Nucleus accumbens (tissue), 56 donors: ENCODE results near the gene RNF144B.
"Not testable (repeated sequence)": the region's sequence is repeated elsewhere in the genome, so short reads cannot be mapped to it uniquely, and the experiment has no call there.

ENCODE experiments used
- DNase-seq, 56 donors: peaks; one replicate each; lab custom pipeline; 2025; lab: John Stamatoyannopoulos, UW

RNF144B gene

GRCh38 chr6:18404965-18405364 lies 17.8 kb downstream of the RNF144B start:
- DNase-seq: not testable (repeated sequence)

DNA sequence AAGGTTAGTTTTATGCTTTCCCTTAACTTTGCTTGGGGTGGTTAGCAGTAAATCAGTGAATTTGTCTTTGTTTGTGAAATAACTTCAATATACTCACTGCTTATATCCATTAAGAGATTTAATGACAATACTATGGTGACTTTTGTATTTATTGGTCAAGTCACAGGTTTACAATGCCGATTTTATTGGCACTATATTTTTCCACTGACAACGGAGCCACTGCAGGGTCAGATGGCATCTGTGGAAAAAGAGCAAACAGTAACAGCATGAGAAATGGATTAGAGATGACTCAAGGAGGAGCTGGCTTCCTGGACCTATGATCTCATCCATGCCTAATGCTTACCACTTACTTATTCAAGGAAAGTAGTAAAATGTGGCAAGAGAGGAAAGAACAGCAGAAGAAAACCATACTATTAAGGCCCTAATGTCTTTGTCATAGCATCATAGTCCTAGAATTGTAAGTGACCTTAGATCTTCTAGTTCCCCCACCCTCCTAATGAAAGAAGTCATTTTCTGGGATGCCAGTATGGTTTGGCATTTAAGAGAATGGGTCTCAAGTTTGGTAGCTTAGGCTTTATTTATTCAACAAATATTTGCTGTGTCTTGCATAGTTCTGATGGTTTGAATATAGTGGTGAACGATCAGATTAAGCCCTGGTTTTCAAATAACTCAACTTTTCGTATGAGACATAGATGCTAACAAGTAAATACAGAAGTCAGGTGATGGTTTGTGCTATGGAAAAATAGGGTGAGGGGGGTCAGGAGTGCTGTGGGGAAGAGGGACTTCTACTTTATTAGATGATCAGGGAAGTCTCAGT lies 18.5 kb downstream of the RNF144B start:
- no peak for DNase-seq

GRCh38 chr6:18406955-18407749 lies 20.0 kb downstream of the RNF144B start:
- no peak for DNase-seq

DNA sequence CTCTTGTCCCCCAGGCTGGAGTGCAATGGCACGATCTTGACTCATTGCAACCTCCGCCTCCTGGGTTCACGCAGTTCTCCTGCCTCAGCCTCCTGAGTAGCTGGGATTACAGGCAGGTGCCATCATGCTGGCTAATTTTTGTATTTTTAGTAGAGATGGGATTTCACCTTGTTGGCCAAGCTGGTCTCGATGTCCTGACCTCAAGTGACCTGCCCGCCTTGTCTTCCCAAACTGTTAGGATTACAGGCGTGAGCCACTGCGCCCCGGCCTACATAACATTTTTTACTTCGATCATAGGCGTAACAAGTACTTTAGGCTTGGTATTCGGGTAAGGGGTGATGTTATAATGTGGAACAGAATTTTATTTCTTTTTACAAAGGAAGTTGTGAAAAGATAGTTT lies 22.5 kb downstream of the RNF144B start:
- DNase-seq: not testable (repeated sequence)

DNA sequence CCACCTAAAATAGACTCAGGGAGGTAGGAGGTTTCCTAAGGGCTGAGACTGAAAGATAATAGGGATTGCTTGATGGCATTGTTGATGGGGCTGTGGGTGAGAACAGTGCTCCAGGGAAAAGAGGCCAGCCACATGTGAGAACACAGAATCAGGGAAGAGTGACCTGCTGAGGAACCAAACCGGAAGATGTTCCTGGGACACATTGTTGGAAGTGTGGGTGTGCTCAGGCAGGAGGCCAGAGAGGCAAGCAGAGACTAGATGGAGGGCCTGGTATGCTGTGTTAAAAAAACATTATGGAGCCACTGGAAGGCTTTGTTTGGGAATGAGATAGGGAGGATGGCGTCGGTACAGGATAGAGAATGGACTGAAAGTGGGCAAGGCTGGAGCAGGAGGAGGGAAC lies 23.3 kb downstream of the RNF144B start:
- DNase-seq: no peak

GRCh38 chr6:18412068-18412467 lies 24.9 kb downstream of the RNF144B start:
- DNase-seq: no peak

GRCh38 chr6:18412644-18413043 lies 25.5 kb downstream of the RNF144B start:
- no peak for DNase-seq

- no peak for DNase-seq
Observed at GRCh38 chr6:18413381-18413780, 26.2 kb downstream of the RNF144B start.

GRCh38 chr6:18414116-18414515 lies 27.0 kb downstream of the RNF144B start:
- DNase-seq: no peak

DNA sequence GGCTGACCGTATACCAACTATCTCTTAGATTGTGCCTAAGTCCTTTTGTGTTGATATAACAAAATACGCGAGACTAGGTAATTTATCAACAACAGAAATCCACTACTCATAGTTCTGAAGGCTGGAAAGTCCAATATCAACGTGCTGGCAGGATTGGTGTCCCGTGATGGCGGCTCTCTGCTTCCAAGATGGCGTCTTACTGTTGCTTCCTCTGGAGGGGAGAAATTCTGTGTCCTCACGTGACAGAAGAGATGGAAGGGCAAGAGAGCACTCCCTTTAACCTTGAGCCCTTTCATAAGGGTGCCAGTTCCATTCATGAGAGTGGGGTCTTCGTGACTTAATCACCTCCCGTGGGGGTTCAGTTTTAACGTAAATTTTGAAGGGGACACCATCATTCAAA lies 28.1 kb downstream of the RNF144B start:
- no peak for DNase-seq

- no peak for DNase-seq
Observed at GRCh38 chr6:18415671-18416340, 28.7 kb downstream of the RNF144B start.

- no peak for DNase-seq
Observed at GRCh38 chr6:18416341-18416679, 29.2 kb downstream of the RNF144B start.

- no peak for DNase-seq
Observed at GRCh38 chr6:18420328-18420727, 33.2 kb downstream of the RNF144B start.

DNA sequence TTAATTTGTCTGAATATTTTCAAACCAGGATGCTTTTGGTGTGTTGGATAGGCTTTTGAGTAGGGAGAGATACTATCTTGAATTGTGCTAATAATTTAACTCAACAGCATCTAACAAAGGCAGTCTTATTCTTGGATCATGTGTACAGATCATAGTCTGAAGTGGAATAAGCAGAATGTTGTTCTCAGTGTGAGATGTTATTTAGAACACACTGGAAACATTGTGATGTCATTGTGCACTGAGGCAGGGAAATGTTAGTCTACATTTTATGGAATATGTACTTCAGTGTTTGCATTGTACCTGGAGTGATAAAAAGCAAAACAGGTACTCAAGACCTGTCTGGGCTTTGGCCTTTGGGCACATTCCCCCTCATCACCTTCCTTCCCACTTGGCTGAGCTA lies 35.0 kb downstream of the RNF144B start:
- DNase-seq: no peak

DNA sequence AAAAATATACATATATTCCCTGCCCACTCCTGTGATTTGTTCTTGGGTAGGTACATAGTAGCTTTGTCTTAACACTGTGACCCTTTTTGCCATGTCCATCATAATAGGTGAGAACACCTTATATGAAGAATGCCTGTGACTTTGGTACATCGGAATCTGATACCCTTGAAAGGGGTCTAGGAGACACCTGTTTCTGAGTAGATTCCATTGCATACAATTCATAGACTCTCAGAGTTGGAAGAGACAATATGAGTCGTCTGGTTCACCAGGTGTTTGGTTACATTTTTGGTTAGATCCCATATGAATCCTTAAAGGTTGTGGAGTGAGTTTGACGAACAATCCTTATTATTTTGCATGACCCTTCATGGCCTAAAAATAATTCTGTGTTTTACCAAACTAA lies 36.3 kb downstream of the RNF144B start:
- no peak for DNase-seq

DNA sequence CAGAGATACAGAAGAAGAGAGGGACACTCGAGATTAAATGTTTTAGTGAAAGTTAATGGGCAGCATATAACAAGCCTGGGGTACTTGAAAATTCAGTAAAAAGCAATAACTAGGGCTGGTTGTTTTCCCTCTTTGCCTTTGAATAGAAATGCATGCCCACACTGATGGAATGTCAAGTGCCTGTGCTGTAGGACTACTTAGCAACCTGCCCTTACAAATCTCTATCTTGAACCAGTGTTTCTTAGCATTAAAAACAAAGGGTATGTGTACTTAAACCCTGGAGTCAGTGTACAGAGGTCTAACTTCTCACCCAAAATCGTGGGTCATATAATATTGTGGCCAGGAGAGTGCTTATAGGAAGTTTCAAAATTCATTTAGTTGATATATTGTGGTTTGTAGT lies 37.1 kb downstream of the RNF144B start:
- DNase-seq: no peak

GRCh38 chr6:18425218-18425617 lies 38.1 kb downstream of the RNF144B start:
- DNase-seq: no peak

DNA sequence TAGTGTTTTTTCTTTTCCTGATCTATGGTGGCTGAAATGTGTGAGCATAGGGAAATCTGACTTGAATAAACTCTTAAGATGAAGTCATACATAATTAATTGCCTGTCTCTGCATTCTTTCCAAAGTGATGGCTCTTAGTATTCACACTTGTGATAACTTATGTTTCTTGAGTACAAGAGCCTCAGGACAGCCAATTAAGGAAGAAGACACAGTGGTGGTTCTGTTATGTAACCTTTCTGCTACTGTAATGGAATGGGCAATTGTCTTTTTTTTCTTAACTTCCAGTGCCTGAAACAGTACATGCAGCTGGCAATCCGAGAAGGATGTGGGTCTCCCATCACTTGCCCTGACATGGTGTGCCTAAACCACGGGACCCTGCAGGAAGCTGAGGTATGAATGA lies 40.1 kb downstream of the RNF144B start:
- DNase-seq: no peak

DNA sequence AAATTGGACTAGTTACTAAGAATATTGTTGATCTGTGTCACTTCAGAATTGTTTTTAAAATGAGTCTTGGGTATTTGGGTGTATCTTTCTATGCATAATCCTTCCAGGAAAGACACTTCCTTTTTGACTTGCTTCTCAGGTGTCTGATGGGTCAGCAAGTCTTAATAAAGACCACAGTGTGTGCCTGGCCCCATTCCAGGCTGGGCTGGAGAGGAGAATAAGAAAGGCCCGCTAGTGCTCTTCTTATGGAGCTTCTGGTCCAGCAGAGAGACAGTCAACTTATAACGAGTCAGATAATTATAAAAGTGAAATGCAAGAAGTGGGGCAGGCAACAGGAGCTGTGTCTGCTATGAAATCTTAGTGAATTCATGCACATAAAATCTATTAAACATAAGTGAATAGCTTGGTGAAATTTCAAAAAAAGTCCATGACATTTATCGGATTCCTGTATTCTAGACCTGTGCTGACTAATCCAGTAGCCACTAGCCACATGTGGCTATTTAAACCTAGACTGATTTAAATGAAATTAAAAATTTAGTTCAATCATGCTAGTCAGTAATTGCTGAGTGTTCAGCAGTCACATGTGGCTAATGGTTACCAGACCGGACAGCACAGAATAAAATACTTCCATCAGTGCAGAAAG lies 42.6 kb downstream of the RNF144B start:
- DNase-seq: no peak

GRCh38 chr6:18431581-18431980 lies 44.4 kb downstream of the RNF144B start:
- DNase-seq: no peak

GRCh38 chr6:18432180-18432579 lies 45.0 kb downstream of the RNF144B start:
- DNase-seq: no peak
